Measurements from ENCODE around the gene SEMA7A.

SEMA7A gene

GRCh38 chr15:74441248-74441941 lies 7.6 kb upstream of the SEMA7A start:
- no peaks in the 10 kb centered on the region for H3K9me2 ChIP-seq (replicated peaks; ENCODE audit: insufficient read depth, low read length)
- no peak overlapping the region for H3K9ac ChIP-seq (ENCODE audit: low read length)
- no peaks in the 10 kb centered on the region for H3K79me2 ChIP-seq (ENCODE audit: insufficient read depth, low read length)
- H3K27ac ChIP-seq (ENCODE audit: low read depth, low read length) = no peak overlapping the region
- no peaks in the 10 kb centered on the region for H3K36me3 ChIP-seq (ENCODE audit: low read length)
- H3K27me3 ChIP-seq (ENCODE audit: low read length) = no peaks in the 10 kb centered on the region
- no peaks in the 10 kb centered on the region for H3K9me3 ChIP-seq (ENCODE audit: insufficient read depth, low read length)
- H3K4me2 ChIP-seq (ENCODE audit: low read depth, low read length, poor library complexity, severe bottlenecking) = no peak overlapping the region
- TF ChIP-seq EZH2phosphoT487 (conservative IDR thresholded peaks at IDR 0.05; ENCODE audit: low read length) = no peak
- TF ChIP-seq, protein P1, sequence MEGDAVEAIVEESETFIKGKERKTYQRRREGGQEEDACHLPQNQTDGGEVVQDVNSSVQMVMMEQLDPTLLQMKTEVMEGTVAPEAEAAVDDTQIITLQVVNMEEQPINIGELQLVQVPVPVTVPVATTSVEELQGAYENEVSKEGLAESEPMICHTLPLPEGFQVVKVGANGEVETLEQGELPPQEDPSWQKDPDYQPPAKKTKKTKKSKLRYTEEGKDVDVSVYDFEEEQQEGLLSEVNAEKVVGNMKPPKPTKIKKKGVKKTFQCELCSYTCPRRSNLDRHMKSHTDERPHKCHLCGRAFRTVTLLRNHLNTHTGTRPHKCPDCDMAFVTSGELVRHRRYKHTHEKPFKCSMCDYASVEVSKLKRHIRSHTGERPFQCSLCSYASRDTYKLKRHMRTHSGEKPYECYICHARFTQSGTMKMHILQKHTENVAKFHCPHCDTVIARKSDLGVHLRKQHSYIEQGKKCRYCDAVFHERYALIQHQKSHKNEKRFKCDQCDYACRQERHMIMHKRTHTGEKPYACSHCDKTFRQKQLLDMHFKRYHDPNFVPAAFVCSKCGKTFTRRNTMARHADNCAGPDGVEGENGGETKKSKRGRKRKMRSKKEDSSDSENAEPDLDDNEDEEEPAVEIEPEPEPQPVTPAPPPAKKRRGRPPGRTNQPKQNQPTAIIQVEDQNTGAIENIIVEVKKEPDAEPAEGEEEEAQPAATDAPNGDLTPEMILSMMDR (IDR thresholded peaks at IDR 0.05; ENCODE audit: insufficient read depth, low read length, poor library complexity, severe bottlenecking) = no peak
- H3F3A ChIP-seq (ENCODE audit: insufficient read depth) = no peaks in the 10 kb centered on the region
- no peak overlapping the region for H2AFZ ChIP-seq (ENCODE audit: low read depth, low read length, severe bottlenecking)
- H3K4me3 ChIP-seq (ENCODE audit: insufficient read depth, low read length, poor library complexity, severe bottlenecking) = no peak overlapping the region
- H4K20me1 ChIP-seq (ENCODE audit: low read depth, low read length) = no peaks in the 10 kb centered on the region

DNA sequence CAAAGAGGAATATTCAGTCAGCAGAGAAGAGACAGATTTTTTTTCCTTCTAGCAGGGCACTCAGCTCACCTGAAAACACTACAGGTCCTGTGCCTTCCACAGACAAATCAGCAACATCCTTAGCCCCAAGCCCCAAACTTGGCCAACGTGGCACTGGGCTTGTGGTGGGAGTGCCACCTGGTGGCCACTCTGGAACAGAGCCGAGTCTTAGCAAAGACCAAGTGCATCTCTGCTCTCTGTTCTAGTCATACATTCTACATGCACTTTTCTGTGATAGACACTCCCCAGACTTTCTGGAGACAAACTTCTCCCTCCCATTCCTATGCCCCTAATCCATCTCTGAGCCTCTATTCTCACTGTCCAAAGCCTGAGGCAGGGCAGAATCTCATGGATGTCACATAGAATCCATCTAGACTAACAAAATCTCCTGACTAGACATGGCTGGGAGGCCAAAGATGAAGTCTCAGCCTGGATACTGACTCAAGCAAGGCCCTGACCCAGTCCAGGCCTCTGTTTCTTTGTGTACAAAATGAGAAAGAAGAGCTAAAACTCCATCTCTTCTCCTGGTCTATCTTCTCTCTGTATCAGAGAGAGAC lies 5.1 kb upstream of the SEMA7A start:
- Histone ChIP-seq H2AFZ (ENCODE audit: low read depth, low read length, severe bottlenecking) (no peak overlapping the region), H3K27me3 (ENCODE audit: low read length) (no peaks in the 10 kb centered on the region), H3K9me3 (ENCODE audit: insufficient read depth, low read length) (no peaks in the 10 kb centered on the region), H3K4me2 (ENCODE audit: low read depth, low read length, poor library complexity, severe bottlenecking) (no peak overlapping the region), H3F3A (ENCODE audit: insufficient read depth) (no peaks in the 10 kb centered on the region), H3K9me2 (replicated peaks; ENCODE audit: insufficient read depth, low read length) (no peaks in the 10 kb centered on the region), H3K79me2 (ENCODE audit: insufficient read depth, low read length) (no peaks in the 10 kb centered on the region), H4K20me1 (ENCODE audit: low read depth, low read length) (no peaks in the 10 kb centered on the region), H3K4me3 (ENCODE audit: insufficient read depth, low read length, poor library complexity, severe bottlenecking) (no peak overlapping the region), H3K9ac (ENCODE audit: low read length) (no peak overlapping the region), H3K36me3 (ENCODE audit: low read length) (no peaks in the 10 kb centered on the region), H3K27ac (ENCODE audit: low read depth, low read length) (no peak overlapping the region)
- TF ChIP-seq, protein P1 (IDR thresholded peaks at IDR 0.05; ENCODE audit: insufficient read depth, low read length, poor library complexity, severe bottlenecking) = peak; percentile 76
- no peak for TF ChIP-seq EZH2phosphoT487 (conservative IDR thresholded peaks at IDR 0.05; ENCODE audit: low read length)

GRCh38 chr15:74438206-74438605 lies 4.4 kb upstream of the SEMA7A start:
- Histone ChIP-seq H4K20me1 (ENCODE audit: low read depth, low read length) (no peaks in the 10 kb centered on the region), H3K4me3 (ENCODE audit: insufficient read depth, low read length, poor library complexity, severe bottlenecking) (no peak overlapping the region), H3K36me3 (ENCODE audit: low read length) (no peaks in the 10 kb centered on the region), H3K9me3 (ENCODE audit: insufficient read depth, low read length) (no peaks in the 10 kb centered on the region), H3F3A (ENCODE audit: insufficient read depth) (no peaks in the 10 kb centered on the region), H2AFZ (ENCODE audit: low read depth, low read length, severe bottlenecking) (no peak overlapping the region), H3K27ac (ENCODE audit: low read depth, low read length) (no peak overlapping the region), H3K27me3 (ENCODE audit: low read length) (no peaks in the 10 kb centered on the region), H3K79me2 (ENCODE audit: insufficient read depth, low read length) (no peaks in the 10 kb centered on the region), H3K9ac (ENCODE audit: low read length) (no peak overlapping the region), H3K4me2 (ENCODE audit: low read depth, low read length, poor library complexity, severe bottlenecking) (no peak overlapping the region), H3K9me2 (replicated peaks; ENCODE audit: insufficient read depth, low read length) (no peaks in the 10 kb centered on the region)
- TF ChIP-seq EZH2phosphoT487 (conservative IDR thresholded peaks at IDR 0.05; ENCODE audit: low read length) = no peak
- TF ChIP-seq, protein P1 (IDR thresholded peaks at IDR 0.05; ENCODE audit: insufficient read depth, low read length, poor library complexity, severe bottlenecking) = no peak
